HG02610 (cell line): Measurements from ENCODE around the gene PSMG4.
A peak's percentile ranks its signal among the peaks of the same experiment; 100 is the strongest.

Experiments
- ATAC-seq: cut with Tn5 transposase; IDR thresholded peaks from one replicate; pipeline ENCODE4 v1.9.1; 2021; ENCODE audit warnings: mild to moderate bottlenecking, moderate library complexity; ENCODE audit not compliant: unreplicated experiment

The PSMG4 gene

DNA sequence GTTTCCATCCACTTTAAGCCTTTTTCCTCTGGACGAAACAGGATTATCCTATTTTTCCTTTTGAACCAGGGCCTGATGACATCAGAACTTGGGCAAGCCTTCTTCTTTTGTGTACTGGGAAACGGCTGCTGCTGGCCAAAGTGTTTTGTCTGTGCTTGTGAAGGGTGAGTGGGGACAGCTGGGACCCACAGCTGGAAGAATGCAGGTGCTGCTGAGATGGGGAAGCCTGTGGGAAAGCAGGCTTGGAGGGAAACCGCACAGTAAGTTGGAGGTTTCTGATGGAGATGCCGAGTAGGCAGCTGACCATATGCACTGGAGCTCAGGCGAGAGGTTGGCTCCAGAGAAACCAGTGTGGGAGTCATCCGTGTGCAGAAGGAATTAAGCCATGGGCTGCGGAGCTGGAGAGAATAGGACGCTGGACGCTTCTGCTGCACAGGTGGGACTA is 8.5 kb upstream of the PSMG4 start:
- no peak for ATAC-seq

GRCh38 chr6:3251462-3252314 is 7.1 kb upstream of the PSMG4 start:
- peak; percentile 50 for ATAC-seq

GRCh38 chr6:3252369-3252768 is 6.4 kb upstream of the PSMG4 start:
- no peak for ATAC-seq

- ATAC-seq = no peak
Measured at GRCh38 chr6:3252861-3253596, 5.7 kb upstream of the PSMG4 start.

DNA sequence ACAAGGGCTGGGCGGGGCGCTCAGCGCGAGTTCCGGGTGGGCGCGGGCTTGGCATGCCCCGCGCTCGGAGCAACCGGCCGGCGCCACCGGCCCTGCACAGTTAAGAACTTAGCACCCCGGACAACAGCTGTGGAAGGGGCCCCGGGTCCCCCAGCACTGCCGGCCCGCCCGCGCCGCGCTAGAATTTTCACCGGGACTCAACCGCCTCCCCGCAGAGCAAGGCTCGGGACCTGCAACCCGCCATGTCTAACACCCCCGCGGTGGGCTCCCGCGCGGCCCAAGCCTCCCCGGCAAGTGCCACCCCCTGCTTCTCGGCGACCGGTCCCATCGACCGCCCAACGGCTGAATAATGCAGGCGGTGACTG is 5.2 kb upstream of the PSMG4 start:
- ATAC-seq = no peak

- ATAC-seq = no peak
Measured at GRCh38 chr6:3258201-3258600, 546 bp upstream of the PSMG4 start.

DNA sequence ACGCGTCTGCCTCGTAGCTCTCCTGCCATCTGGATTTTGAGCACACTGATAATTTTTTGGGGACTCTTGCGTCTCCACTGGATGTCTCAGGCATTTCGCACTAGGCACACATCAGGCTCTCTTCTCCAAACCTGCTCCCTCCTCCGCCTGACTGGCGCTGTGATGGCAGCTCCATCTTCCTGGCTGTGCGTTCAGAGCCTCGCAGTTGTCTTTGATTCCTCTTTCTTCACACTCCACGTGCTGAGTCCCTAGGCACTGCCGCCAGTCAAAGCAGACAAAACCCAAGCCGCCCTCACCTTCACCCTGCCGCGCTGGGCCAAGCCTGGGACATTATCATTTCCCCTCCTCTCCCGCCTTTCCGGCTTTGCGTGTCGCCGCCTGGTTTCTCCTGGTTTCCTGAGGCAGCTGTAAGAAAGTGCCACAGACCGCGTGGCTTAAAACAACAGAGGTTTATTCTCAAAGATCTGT is 778 bp downstream of the PSMG4 start:
- ATAC-seq = peak; percentile 28

GRCh38 chr6:3260296-3260695 is 1.5 kb downstream of the PSMG4 start:
- no peak for ATAC-seq

GRCh38 chr6:3260772-3261517 is 2.2 kb downstream of the PSMG4 start:
- no peak for ATAC-seq

- no peak for ATAC-seq
Measured at GRCh38 chr6:3261518-3261820, 2.7 kb downstream of the PSMG4 start.

GRCh38 chr6:3261921-3262320 is 3.2 kb downstream of the PSMG4 start:
- no peak for ATAC-seq

DNA sequence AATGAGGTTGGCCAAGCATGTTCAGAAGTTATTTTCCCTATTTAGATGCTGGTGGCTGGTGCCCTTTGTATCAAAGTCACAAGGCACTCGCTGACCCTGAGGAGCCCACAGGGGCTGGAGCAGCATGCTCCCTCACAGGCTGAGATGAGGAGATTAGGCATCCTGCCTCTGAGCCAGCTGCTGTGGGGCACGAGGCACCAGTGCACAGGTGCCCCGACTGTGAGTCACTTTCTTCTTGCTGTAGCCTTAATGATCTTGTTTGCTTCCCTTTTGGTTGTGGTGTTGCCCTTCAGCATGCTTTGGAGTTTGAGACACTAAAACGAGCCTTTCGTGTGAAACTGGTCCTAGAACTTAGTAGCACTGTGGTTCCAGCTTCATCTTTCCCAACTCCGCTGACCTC is 4.3 kb downstream of the PSMG4 start:
- ATAC-seq = no peak

DNA sequence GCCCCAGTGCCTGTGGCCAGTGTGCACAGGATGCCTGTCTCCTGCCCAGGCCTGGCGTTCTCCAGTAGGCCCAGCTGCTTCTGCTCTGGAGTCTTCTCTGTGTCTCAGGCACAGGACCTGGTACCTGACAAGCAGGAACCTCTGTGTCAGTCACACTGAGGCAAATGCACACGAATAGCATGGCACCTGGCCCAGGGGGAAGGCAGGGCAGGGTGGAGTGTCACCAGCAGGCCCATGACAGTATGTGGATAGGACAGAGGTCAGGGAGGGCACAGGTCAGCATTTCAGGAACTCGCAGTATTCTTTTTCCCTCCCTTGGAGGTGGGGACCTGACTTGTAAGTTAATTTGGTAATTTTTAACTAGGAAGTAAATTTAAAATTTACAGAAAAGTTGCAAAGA is 5.6 kb downstream of the PSMG4 start:
- ATAC-seq = no peak

DNA sequence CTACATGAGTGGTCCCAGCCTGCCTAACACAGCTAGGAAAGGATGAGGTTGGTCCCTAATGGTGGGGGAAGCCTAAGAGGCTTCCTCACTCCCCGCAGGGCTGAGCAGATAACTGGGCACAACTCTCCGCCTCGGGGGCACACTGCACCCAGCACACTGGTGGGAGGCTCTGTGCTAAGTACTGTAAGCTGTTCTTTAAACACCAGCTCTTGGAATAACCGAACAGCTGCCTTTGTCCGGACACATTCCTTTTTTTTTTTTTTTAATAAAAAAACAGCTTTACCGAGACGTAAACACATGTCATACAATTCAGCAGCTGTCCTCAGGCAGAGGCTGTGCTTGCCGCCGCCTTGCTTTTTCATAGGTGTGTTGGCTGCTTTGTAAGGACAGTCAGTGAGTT is 6.9 kb downstream of the PSMG4 start:
- no peak for ATAC-seq

- no peak for ATAC-seq
Measured at GRCh38 chr6:3266170-3266569, 7.4 kb downstream of the PSMG4 start.

GRCh38 chr6:3267162-3267561 is 8.4 kb downstream of the PSMG4 start:
- no peak for ATAC-seq

GRCh38 chr6:3268680-3269079 is 9.9 kb downstream of the PSMG4 start:
- no peak for ATAC-seq

DNA sequence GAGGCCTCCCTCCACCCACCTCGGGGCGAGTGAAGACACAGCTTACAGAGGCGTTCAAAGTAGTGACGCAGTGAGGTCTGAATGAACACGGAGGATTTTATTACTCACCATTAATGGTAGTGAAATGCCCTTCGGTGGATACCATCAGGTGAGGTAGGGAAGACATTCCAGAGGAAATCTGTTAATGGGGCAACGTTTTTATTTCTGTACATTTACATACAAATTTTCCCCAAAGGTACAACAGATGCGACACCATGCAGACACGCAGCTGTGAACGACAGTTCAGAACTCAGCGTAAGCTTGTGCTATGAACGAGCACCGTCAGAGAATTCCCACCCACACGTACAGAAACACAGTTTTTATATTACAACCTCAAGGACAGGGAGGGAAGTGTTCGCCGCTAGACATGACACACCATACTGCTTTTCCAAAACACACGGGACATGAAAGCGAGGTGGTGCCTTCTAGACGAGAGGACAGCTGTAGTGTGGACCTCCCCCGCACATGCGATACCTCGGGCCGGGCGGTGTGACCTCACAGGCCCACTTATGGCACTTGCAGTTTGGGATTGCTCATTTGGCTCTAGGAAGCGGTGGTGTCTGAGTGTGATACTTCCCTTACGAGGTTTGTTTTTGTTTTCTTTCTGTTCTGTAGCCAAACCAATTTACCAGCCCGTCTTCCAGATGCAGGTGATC is 10.7 kb downstream of the PSMG4 start:
- no peak for ATAC-seq

DNA sequence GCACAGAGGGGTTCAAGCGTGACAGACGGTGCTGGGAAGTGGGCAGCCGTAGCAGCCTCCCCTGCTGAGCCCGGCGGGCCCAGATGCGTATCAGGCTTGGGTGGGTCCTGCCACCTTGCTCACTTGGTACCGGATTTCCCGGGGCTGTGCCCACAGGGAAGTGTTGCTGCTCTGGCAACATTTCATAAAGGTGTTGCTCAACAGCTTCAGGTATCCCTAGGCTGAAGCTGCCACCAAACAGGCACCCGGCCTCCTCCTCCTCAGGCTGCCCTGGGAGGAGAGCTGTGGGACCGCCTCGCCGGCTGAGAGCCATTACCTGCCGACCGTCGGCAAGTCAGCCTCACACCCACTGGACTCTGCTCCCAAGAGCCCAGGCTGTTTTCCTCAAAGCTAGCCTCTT is 11.5 kb downstream of the PSMG4 start:
- no peak for ATAC-seq

DNA sequence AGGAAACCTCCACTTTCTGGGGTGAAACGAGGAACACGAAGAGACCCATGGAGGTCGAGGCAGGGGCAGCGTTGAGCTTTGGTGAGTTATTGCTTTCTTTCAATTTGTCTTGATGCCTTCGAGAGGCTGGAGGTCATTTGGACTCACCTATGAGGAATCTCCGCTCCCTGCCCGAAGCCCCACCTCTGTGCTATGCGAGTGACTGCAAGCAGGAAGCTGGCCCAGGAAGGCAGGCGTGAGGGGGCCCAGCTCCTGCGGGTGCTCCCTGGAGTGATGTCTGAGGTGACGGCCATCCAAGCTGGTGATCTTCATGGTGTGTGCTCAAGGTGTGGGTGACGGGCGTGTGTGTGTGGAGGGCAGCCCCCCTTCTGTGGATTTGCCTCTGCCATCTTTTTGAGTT is 13.0 kb downstream of the PSMG4 start:
- no peak for ATAC-seq

DNA sequence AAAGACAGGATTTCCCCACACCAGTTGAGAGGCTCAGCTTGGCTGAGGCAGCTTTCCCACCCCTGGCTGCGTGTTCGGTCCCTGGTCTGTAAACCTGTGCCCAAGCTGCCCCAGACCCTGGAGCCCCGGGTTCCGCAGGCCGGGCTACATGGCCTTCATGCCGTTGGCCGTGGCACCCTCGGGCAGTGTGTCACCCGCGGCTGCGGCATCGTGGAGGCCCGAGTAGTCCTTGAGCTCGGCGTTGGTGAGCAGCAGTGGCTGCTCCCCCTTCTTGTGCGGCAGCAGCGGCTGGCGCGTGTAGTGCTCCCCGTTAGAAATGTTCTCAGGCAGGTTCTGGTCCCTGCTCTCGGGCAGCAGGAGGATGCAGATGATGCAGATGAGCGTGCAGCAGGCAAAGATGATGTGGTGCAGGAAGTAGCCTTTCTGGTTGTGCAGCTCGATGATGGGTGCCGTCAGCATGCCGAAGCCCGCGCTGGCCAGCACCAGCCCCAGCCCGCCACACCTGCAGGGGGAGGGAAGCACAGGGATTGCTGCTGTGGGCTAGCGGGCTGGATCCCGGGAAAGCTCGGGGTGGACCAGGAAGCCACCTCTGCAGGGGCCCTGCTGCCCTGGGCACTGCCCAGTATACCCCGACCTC is 14.3 kb downstream of the PSMG4 start:
- ATAC-seq = no peak
